ENCODE results near the gene CFAP74.

CFAP74 gene

DNA sequence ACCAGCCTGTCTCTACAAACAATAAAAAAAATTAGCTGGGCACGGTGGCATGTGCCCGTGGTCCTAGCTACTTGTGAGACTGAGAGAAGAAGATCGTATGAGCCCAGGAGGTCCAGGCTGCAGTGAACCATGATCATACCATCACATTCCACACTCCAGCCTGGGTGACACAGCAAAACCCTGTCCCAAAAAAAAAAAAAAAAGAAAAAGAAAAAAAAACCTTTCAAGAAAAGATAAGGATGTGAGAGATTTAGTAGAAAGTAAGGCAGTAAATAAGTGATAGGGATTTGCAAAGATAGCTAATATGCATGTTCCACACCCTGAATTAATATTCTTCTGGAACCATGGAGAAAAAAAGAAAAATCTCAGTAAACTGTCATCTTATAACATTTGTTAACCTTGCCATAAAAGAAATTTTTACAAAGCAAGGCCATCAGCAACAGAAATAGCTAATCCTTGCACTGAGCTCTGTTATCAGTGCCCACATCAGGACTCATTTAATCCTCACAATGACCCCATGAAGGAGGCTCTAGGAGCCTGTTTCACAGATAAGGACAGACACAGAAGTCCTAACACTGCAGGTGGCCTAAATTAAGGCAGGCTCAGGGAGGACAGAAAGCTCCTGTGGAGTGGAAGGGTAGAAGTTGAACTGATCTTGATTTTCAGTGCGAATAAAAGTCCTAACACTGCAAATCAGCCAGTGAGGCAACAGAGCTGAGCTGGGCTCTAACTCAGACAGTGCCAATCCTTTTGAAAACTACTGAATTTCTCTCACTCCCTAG, 120.3 kb downstream of the CFAP74 start:
- no peak for DNase-seq

DNA sequence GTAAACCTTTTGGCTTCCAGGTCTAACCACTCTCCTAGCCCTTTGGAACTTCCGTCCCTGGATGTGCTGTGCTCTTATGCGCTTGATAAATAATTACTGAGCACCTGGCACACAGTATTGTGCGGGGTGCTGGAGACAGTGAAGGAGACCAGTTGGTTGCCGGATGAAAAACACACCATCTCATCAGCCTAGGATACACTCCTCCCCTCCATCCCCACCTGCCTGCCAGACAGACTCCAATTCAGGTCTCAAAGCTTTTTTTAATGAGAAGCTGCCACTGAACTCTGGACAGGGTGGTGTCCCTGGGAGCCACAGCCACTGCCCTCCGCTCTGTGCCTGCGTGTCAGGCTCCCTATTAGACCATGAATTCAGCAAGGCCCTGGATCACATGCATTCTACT, 121.9 kb downstream of the CFAP74 start:
- no peak for DNase-seq

DNA sequence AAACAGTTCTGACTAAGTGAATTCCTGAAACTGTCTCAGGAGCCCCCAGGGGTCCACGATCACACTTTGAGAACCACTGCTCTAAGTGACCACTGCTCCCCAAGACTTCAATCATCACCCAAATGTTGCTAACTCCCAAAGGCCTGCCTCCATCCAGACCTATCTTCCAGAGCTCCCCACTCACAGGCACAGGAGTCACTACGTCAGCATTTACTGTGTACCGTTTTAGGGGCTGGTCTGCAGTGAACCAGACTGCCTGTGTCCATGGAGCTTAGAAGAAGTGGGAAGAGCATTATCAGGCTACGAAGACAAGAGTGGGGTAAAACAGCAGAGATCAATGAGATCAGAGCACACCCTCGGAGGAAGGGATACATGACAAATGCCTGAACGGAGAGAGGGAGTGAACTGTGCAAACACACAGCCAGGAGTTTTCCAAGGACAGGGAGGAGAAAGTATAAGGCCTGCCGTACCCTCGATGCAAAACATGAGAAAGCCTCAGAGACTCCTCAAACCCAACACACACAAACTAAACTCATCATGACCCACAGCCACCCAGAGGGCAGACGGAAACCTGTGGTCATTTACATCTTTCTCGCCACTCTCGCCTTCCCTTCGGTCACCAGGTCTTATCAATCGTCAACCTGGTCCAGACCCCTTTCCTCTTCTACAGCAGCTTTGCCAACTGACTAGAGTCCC, 122.8 kb downstream of the CFAP74 start:
- no peak for DNase-seq

DNA sequence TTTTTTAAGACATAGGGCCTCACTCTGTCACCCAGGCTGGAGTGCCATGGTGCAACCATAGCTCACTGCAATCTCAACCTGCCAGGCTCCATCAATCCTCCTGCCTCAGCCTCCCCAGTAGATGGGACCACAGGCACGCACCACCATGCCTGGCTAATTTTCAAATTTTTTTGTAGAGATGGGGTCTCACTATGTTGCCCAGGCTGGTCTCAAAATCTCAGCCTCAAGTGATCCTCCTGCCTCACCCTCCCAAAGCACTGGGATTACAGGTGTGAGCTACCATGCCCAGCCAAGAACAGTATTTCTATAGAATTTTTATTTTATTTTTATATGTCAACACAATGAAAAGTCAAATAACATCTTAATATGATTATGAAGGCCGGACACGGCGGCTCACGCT, 123.6 kb downstream of the CFAP74 start:
- DNase-seq = no peak

DNA sequence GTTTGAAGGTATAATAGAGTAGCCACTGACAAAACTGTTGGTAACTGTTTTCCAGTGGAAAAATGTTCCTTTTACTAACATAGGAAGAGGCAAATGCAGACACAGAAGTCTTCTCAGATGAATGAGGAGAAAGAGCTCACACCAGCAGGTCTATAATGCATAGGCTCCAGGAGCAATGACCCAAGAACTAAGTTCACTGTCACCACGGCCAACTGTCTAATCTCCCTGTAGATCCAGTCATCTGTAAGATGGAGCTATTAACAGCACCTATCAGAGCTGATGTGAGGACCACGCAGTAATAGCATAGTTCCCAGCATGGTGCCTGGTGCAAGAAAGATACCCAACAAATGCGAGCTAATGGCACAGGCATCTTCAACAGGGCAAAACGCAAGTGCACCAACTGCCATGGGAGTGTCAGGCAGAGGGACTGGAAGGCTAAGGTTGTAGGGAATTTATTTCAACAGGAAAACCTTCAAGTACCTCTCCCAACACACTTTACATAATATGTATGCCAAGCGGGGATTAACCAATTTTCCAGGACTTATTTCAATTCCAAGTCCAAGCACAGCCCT, 125.6 kb downstream of the CFAP74 start:
- DNase-seq = no peak

DNA sequence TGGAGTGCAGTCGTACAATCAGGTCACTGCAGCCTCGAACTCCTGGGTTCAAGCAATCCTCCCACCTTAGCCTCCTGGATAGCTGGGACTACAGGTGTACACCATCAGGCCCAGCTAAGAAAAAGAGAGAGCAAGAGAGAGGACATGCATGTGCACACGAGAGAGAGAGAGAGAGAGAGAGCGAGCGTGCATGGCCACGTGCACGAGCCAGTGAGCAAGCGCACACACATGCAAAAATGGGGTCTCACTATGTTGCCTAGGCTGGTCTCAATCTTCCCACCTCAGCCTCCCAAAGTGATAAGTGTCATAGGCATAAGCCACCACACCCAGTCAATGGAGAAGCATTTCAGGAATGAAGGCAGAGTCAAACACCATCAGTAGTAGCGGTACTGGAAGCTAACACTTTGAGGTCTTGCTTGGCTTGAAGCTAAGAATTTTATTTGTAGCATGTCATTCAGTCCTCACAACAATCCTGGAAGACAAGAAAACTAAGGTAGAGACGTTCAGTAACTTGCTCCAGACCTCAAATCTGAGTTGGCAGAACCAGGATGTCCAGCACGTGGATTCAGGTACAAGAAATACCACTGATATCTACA, 127.2 kb downstream of the CFAP74 start:
- no peak for DNase-seq

DNA sequence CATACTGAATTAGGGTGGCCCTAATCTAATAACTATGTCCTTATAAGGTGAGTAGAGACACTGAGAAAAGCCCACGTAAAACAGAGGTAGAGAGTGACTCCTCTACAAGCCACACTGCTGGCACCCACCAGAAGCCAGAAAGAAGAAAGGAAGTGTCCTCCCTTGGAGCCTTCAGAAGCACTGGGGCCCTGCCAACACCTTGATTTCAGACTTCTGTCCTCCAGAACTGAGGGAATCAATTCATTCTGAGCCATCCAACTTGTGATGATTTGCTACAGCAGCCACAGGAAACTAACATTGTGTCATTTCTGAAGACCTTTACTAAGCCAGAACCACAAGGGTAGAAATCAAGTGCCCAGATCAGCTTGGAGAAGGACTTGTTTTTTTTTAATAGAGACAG, 127.7 kb downstream of the CFAP74 start:
- DNase-seq = no peak

DNA sequence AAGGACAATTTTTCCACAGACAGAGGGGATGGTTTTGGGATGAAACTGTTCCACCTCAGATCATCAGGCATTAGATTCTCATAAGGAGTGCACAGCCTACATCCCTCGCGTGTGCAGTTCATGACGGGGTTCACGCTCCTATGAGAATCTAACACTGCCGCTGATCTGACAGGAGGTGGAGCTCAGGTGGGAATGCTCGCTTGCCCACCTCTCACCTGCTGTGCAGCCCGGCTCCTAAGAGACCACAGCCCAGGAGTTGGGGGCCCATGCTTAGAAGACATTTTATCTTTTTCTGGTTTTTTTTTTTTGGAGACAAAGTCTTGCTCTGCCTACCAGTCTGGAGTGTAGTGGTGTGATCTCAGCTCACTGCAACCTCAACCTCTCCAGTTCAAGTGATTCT, 128.7 kb downstream of the CFAP74 start:
- DNase-seq = no peak

DNA sequence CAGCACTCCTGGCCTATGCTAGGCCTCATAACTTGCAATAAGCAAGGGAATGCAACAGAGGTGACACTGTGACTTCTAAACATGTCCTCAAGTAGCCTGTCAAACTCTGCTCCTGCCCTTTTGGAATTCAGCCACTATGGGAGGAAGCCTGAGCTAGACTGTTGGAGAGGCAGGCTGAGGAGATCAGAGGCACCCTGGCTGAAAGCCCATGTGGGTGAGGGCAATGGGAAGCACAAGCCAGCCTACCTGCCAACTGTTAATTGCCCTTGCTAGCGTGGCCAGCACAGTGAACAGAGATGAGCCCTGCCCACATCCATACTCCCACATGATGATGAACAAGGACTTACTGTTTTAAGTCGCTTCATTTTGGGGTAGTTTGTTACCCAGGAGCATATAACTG, 130.4 kb downstream of the CFAP74 start:
- DNase-seq = peak in 4 of 58 donors; percentile 15 to 30 (median 17)

DNA sequence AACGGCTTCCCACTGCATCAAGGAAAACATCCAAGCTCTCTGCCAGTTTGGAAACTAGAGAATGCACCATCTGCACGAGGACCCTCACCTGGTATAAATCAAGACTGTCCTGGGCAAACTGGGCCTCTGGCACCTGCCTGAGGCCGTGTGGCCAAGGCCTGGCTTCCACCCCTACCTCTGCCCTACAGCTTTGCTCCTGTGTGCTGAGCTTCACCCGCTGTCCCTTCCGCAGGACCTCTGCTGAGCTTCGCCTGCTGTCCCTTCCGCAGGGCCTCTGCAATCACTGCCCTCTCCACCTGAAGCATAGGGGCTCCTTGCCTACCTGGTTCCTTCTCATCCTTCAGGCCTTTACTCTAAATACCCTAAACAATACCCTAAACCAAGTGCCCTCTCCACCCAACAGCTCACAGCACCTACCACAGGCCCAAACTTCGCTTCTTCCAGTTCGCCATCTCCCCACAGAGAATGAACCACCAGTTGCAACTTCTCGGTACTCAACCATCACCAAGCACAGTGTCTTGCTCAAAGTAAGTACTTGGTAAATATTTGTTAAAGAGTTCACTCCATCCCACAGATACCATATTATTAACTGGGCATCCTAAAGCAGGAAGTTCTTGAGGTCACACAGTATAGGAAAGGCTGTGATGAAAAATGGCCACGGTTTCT, 131.1 kb downstream of the CFAP74 start:
- DNase-seq = no peak

Data from anterior cingulate cortex (tissue), 58 donors.